Astrocyte of the cerebellum (primary cell): ENCODE results near the gene MARCHF10.

ENCODE experiments used
- DNase-seq: peaks from one replicate; pipeline ENCODE4 v3.0.0-alpha.2; 2011; ENCODE audit warnings: low read depth
- H3K4me3 ChIP-seq: 2 replicates; pipeline ENCODE4 v1.5.1; 2011; ENCODE audit warnings: mild to moderate bottlenecking, low read depth, low read length, moderate library complexity
- in situ Hi-C: cut with HindIII; loops from 2 replicates; pipeline ENCODE4 v1.10.0; 2017; ENCODE audit warnings: low sequenced_read_pairs
- TF ChIP-seq, protein P1 (sequence below): IDR thresholded peaks from 2 replicates; pipeline ENCODE4 v1.5.1; 2012; ENCODE audit warnings: low read length, low read depth, moderate library complexity, mild to moderate bottlenecking; ENCODE audit errors: missing control alignments

MARCHF10 gene

DNA sequence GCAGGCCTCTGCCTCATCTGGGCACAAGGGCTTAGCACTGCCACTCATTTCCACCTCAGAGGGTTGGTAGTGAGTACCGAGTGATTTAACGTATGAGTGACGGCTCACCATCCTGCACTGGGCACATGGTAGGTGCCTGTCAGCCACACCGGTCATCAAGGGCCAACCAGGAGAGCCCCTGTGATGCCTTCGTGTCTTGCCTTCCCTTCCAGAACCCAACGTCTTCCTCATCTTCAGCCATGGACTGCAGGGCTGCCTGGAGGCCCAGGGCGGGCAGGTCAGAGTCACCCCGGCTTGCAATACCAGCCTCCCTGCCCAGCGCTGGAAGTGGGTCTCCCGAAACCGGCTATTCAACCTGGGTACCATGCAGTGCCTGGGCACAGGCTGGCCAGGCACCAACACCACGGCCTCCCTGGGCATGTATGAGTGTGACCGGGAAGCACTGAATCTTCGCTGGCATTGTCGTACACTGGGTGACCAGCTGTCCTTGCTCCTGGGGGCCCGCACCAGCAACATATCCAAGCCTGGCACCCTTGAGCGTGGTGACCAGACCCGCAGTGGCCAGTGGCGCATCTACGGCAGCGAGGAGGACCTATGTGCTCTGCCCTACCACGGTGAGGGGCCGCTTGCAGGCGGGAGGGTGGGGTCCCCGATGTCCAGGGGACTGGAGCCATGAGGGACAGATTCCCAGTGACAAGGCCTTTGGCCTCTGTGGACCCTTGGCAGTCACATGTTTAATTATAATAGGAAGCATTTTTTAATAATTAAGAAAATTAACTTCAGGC, 143.6 kb downstream of the MARCHF10 start:
- no peak overlapping the region for H3K4me3 ChIP-seq
- no peak for DNase-seq
- TF ChIP-seq, protein P1, sequence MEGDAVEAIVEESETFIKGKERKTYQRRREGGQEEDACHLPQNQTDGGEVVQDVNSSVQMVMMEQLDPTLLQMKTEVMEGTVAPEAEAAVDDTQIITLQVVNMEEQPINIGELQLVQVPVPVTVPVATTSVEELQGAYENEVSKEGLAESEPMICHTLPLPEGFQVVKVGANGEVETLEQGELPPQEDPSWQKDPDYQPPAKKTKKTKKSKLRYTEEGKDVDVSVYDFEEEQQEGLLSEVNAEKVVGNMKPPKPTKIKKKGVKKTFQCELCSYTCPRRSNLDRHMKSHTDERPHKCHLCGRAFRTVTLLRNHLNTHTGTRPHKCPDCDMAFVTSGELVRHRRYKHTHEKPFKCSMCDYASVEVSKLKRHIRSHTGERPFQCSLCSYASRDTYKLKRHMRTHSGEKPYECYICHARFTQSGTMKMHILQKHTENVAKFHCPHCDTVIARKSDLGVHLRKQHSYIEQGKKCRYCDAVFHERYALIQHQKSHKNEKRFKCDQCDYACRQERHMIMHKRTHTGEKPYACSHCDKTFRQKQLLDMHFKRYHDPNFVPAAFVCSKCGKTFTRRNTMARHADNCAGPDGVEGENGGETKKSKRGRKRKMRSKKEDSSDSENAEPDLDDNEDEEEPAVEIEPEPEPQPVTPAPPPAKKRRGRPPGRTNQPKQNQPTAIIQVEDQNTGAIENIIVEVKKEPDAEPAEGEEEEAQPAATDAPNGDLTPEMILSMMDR: no peak
- in situ Hi-C loops: no loop called here

DNA sequence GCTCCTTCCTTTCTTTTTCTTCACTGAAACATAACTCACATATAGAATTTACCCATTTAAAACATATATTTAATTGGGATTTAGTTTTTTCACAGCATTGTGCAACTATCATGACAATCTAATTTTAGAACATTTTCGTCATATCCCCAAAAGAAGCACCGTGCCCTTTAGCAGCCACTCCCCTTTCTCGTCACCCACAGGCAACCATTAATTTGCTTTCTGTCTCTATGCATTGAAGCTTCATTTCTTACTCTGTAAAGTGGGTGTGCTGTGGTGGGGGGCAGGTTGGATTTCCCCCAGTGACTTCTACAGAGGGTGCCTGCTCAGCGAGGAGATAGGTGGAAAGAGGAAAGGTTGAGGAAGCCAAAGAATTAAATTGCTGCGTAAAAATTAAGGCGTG, 144.8 kb downstream of the MARCHF10 start:
- in situ Hi-C loops: no loop called here
- DNase-seq: no peak
- no peak overlapping the region for H3K4me3 ChIP-seq
- TF ChIP-seq, protein P1: no peak

DNA sequence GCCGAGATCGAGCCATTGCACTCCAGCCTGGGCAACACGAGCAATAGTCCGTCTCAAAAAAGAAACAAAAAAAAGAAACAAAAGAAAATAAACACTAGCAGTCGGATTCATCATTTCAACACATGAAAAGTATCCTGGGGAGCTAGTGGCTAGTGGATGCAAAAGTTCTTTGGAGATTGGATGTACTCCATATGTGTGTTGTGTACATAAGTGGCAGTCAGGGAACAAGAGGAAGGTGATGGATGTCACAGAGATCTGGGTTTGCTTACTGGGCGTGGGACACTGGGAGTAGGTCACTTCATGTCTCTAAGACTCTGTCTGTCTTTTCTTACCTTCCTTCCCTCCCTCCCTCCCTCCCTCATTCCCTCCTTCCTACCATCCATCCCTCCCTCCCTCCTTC, 145.3 kb downstream of the MARCHF10 start:
- no peak overlapping the region for H3K4me3 ChIP-seq
- DNase-seq: no peak
- in situ Hi-C loops: no loop called here
- TF ChIP-seq, protein P1: no peak

DNA sequence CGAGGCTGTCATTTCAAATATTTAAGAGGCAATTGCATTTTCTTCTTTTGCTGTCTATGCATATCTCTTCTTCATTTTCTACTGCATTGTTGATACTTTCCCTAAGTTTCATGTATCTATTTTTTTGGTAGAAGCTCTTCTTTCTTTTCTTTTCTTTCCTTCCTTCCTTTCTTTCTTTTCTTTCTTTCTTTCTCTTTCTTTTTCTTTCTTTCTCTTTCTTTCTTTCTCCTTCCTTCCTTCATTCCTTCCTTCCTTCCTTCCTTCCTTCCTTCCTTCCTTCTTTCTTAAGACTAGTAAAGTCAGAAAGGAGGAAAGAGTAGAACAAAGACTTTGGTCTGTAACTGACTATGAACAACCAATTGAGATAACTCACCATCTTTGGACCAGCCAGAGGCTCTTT, 146.8 kb downstream of the MARCHF10 start:
- DNase-seq: no peak
- in situ Hi-C loops: no loop called here
- TF ChIP-seq, protein P1: no peak
- H3K4me3 ChIP-seq: no peak overlapping the region

DNA sequence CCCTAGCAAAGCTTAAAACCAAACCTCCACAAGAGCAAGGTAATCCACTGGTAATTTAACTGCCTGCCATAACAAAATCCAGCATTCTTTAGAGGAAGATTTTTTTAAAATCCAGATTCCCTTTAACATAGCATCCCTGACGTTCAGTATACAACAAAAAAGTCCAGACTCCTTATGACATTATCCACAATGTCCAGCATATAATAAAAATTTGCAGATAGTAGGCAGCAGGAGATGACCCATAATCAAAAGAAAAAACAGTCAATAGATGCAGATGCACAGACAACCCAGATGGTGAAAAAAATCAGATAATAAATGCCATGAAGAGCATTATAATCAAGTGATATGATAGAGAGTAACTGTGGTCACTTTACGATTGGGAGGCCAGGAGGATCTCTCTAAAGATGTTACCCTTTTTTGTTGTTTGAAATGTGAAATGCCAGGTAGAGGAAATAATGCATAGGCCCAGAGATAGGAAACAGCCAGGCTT, 147.4 kb downstream of the MARCHF10 start:
- no peak overlapping the region for H3K4me3 ChIP-seq
- TF ChIP-seq, protein P1: no peak
- in situ Hi-C loops: no loop called here
- DNase-seq: no peak

DNA sequence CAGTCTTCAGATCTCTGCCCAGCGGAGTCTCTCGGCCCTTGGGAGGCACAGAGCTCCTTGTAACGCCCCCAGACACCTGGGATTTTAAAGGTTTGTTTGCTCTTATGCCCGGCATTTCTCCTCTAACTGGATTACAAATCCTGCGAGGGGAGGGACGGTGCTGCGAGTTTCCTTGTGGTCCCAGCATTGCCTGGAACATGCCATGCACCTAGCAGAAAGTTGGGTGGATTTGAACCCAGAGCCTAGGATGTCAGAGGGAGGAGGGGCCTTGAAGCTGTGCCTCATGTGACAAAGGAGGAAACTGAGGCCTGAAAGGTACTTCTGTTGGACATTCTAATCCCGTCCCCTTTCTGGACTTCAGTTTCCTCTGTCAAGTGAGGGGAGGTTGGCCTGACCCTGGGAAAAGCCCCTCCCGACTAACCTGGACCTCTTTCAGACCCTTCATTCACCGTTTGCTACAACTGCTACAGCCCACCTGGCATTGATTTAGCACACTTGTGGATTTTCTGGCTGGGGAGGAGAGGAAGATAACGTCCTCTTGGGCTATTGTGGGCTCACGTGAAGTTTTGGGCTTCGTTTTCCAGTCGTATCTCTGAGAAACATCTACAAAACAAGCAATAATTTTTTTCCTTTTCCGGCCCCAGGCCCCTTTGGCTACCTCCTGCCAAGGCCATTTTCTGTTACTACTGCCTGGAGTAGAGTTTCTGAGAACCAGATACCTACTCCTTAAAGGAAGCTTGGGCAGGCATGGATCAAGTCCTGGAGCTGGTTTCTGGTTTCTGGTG, 149.8 kb downstream of the MARCHF10 start:
- TF ChIP-seq, protein P1: no peak
- no peak for DNase-seq
- no peak overlapping the region for H3K4me3 ChIP-seq
- in situ Hi-C loops: no loop called here
